Measurements from ENCODE around the gene RABGAP1L. TPM values are rescaled to one million over a fixed set of nuclear protein-coding genes. Genes with fewer than 3 reads are reported as not detected.

RABGAP1L gene
- total and polyA plus RNA-seq, 2 of the 4 experiments (the other 2 are of a cell fraction), result 7.9 to 26.7 TPM

- no CpG with 5 or more reads among the region's 2 CpGs for WGBS, 2 experiments (ENCODE audit: extremely low coverage in 2 of 2, insufficient read length in 1 of 2)
- POLR2A ChIA-PET (ENCODE audit: unreplicated experiment), result interaction anchor here (1.2 kb wide), 1 partner anchor 57 kb away, joined by 4 read pairs; the partner anchor contains the start of gene CACYBP
- CTCF ChIA-PET, result no interaction called here
Measured at GRCh38 chr1:174942547-174943255, 783.4 kb downstream of the RABGAP1L start.

More at GRCh38 chr1:174942547-174943255, 783.4 kb downstream of the RABGAP1L start:
- H3K79me1 ChIP-seq (ENCODE audit: low read depth in 1 of 2, low read length in 2 of 2), result no peaks in the 10 kb centered on the region
- no peaks in the 10 kb centered on the region for H3K4me1 ChIP-seq (ENCODE audit: control insufficient read depth, insufficient read depth, low read length)
- no peak overlapping the region for H3K18ac ChIP-seq (ENCODE audit: low read depth, low read length)
- DNase-seq (no peak), ATAC-seq (ENCODE audit: low read depth) (no peak)
- TF ChIP-seq NFE2L2 (IDR thresholded peaks at IDR 0.05; ENCODE audit: low read depth, low read length) (no peak), BHLHE40 (IDR thresholded peaks at IDR 0.05; ENCODE audit: low read depth, low read length) (no peak), MXI1 (IDR thresholded peaks at IDR 0.05; ENCODE audit: borderline replicate concordance, low read depth, low read length) (no peak), CEBPB (IDR thresholded peaks at IDR 0.05; ENCODE audit: low read depth, low read length) (no peak), POLR2A (IDR thresholded peaks at IDR 0.05; ENCODE audit: low read depth, low read length) (no peak), FOS (IDR thresholded peaks at IDR 0.05; ENCODE audit: low read depth, low read length) (no peak)
- TF ChIP-seq, protein P1, sequence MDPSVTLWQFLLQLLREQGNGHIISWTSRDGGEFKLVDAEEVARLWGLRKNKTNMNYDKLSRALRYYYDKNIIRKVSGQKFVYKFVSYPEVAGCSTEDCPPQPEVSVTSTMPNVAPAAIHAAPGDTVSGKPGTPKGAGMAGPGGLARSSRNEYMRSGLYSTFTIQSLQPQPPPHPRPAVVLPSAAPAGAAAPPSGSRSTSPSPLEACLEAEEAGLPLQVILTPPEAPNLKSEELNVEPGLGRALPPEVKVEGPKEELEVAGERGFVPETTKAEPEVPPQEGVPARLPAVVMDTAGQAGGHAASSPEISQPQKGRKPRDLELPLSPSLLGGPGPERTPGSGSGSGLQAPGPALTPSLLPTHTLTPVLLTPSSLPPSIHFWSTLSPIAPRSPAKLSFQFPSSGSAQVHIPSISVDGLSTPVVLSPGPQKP (IDR thresholded peaks at IDR 0.05; ENCODE audit: borderline replicate concordance, low read depth, low read length), result no peak
- no peak overlapping the region for H2BK15ac ChIP-seq (ENCODE audit: low read depth, low read length)
- no peak overlapping the region for H2BK20ac ChIP-seq (ENCODE audit: low read depth, low read length)
- BruUV-seq (replicated peaks), result no TSS peak
- no peaks in the 10 kb centered on the region for H3K27me3 ChIP-seq (ENCODE audit: control insufficient read depth, insufficient read depth, low read length)
- H4K20me1 ChIP-seq (ENCODE audit: insufficient read depth, low read length), result no peaks in the 10 kb centered on the region
- no peak overlapping the region for H4K91ac ChIP-seq (ENCODE audit: insufficient read depth, low read depth, low read length)
- no peak overlapping the region for H3K4me3 ChIP-seq (ENCODE audit: insufficient read depth, low read depth, low read length)
- no peak overlapping the region for H2BK120ac ChIP-seq (ENCODE audit: low read depth, low read length)
- no peak overlapping the region for H4K5ac ChIP-seq (ENCODE audit: low read depth, low read length)
- no peak overlapping the region for H3K9ac ChIP-seq (ENCODE audit: low read depth, low read length)
- intact Hi-C loops (cut with micrococcal nuclease), result no loop called here
- in situ Hi-C loops (cut with MboI; ENCODE audit: low sequenced_read_pairs), result no loop called here
- H3K23ac ChIP-seq (ENCODE audit: low read depth, low read length), result no peak overlapping the region
- no peak overlapping the region for H2AK5ac ChIP-seq (ENCODE audit: low read depth, low read length)
- H3K4ac ChIP-seq (ENCODE audit: low read depth, low read length), result no peak overlapping the region
- no peaks in the 10 kb centered on the region for H3K9me1 ChIP-seq (ENCODE audit: insufficient read depth, low read length)
- dilution Hi-C loops (cut with HindIII; ENCODE audit: low sequenced_read_pairs, unreplicated experiment), result no loop called here
- no peak overlapping the region for H2BK5ac ChIP-seq (ENCODE audit: low read depth, low read length, poor library complexity, severe bottlenecking)
- H3K56ac ChIP-seq (ENCODE audit: extremely low read depth, insufficient read depth, low read length), result no peak overlapping the region
- no peaks in the 10 kb centered on the region for H3K9me3 ChIP-seq (ENCODE audit: control insufficient read depth, insufficient read depth, low read length)
- H2AK9ac ChIP-seq (replicated peaks; ENCODE audit: low read depth, low read length, poor library complexity), result no peak overlapping the region
- no peak overlapping the region for H3K27ac ChIP-seq (ENCODE audit: insufficient read depth, low read length)
- no peak overlapping the region for H3K4me2 ChIP-seq (ENCODE audit: low read depth, low read length)
- H2AFZ ChIP-seq (replicated peaks; ENCODE audit: low read length, poor library complexity), result no peak overlapping the region
- H3K14ac ChIP-seq (replicated peaks; ENCODE audit: low read depth, low read length), result no peak overlapping the region
- no peak overlapping the region for H4K8ac ChIP-seq (ENCODE audit: low read depth in 2 of 2, low read length in 2 of 2)
- H3K36me3 ChIP-seq (ENCODE audit: control insufficient read depth, insufficient read depth, low read length), result no peaks in the 10 kb centered on the region
